HG03064 (cell line): ENCODE data around the gene DNASE1L2.
"Not testable (repeated sequence)": the region's sequence is repeated elsewhere in the genome, so short reads cannot be mapped to it uniquely, and the experiment has no call there.

ENCODE experiments used
- ATAC-seq: cut with Tn5 transposase; IDR thresholded peaks from one replicate; pipeline ENCODE4 v1.9.1; 2021; ENCODE audit warnings: low read depth; ENCODE audit not compliant: unreplicated experiment

Gene DNASE1L2

GRCh38 chr16:2203119-2203688, 33.0 kb upstream of the DNASE1L2 start:
- ATAC-seq: not testable (repeated sequence)

- no peak for ATAC-seq
Observed at GRCh38 chr16:2204416-2205103, 31.7 kb upstream of the DNASE1L2 start.

GRCh38 chr16:2205104-2205966, 30.9 kb upstream of the DNASE1L2 start, which contains the start of gene MLST8:
Gene MLST8, plus strand, starts transcription at chr16:2205454. Its CDS starts 632 bp downstream, at chr16:2206086.
- ATAC-seq: no peak

- no peak for ATAC-seq
Observed at GRCh38 chr16:2205967-2206313, 30.3 kb upstream of the DNASE1L2 start.

- ATAC-seq: no peak
Observed at GRCh38 chr16:2206420-2206779, 29.8 kb upstream of the DNASE1L2 start.

GRCh38 chr16:2206780-2207433, 29.3 kb upstream of the DNASE1L2 start:
- ATAC-seq: no peak

GRCh38 chr16:2207872-2208271, 28.4 kb upstream of the DNASE1L2 start:
- no peak for ATAC-seq

DNA sequence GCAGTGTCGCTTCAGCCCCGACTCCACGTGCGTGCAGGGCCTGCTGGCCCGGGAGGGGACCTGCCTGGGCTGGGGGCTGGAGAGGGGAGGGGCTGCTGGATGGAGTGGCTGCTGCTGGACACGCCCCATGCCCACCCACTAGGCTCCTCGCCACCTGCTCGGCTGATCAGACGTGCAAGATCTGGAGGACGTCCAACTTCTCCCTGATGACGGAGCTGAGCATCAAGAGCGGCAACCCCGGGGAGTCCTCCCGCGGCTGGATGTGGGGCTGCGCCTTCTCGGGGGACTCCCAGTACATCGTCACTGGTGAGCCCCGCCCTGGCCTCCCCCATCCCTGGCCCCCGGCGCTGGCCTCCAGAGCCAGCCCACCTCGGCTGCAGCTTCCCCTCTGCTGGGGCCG, 27.9 kb upstream of the DNASE1L2 start:
- no peak for ATAC-seq

GRCh38 chr16:2208772-2209171, 27.5 kb upstream of the DNASE1L2 start:
- no peak for ATAC-seq

DNA sequence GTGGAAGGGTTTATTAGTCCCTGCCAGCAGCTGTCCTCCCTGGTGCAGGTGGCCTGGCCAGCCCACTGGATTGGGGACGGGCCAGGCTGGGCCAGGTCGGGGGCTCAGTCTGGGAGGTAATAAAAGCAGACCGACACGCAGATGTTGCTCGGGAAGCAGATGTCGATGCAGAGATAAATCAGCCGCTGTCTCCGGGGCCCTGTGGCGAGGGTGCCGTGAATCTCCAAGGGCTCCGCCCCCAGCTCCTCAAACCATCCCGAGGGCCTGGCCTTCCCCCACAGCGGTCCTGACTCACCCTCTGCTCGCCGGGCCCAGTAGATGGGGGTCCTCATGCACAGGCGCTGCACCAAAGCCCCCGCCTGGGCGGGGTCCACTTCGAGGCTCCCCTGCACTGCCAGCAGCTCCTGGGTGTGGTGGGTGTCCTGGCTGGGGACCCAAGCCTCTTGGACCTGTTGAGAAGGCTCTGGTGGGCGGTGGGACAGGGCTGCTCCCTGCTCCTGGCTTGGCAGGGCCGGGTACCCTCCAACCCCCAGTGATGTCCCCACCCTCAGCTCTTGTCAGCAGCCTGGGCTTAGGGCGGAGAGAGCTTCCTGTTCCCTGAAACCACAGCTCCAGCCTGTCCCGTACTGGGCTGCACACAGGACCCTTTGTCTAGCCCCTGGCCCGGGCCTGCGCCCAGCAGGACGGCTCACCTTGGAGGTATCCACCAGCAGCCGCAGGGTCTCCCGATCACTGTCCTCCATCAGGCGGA, 26.8 kb upstream of the DNASE1L2 start:
- no peak for ATAC-seq

GRCh38 chr16:2210009-2210332, 26.3 kb upstream of the DNASE1L2 start:
- no peak for ATAC-seq

DNA sequence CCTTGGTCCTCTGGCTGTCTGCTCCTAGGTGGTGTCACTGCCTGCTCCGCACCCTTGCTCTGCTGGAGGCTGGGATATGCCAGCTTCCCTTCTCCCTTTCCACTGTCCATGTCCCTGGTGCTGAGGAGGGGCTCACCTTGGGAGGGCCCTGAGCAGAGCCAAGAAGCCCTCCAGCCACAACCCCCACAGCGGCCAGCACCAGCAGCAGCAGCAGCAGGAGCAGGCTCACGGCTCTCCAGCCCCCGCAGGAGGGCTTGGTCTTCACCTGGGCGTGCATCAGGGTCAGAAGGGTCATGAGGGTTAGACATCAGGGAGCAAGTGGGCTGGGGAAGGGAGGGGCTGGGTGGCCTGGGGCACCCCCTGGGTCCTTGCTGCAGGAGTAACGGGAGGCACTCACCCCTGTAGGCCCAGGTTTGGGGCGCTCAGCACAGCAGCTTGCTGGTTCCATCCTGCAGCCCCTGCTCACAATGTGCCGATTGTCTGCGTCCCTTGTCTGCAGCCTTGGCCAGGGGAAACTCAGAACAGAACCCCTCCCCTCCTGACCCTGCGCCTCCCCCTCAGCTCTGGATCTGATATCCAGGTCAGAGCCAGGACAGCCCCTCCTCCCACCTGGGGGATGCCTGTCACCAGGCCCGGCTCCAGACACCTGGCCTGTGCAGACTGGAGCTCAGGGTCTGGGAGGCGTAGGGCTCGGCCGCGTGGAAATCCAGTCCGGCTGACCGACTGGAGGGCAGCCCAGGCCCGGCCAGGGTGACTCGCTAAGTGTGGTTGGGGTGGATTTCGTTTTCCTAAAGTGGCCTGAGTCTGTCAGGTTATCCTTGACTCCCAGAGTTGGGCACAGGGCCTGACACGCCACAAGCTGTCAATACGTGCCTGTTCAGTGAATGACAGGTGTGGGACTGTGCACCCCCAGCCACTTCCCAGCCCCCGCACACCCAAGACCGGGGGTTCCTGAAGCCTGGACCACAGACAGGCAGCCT, 25.6 kb upstream of the DNASE1L2 start, which contains the start of gene BRICD5:
Gene BRICD5 (minus strand): TSS at position 478 of the 980 bp plus-strand sequence. CDS start 30 bp downstream, at position 448.
- ATAC-seq: no peak

GRCh38 chr16:2211923-2212347, 24.3 kb upstream of the DNASE1L2 start:
- no peak for ATAC-seq

- no peak for ATAC-seq
Observed at GRCh38 chr16:2212362-2213324, 23.6 kb upstream of the DNASE1L2 start.

- peak; percentile 5 for ATAC-seq
Observed at GRCh38 chr16:2213817-2214718, 22.2 kb upstream of the DNASE1L2 start.

- peak; percentile 54 for ATAC-seq
Observed at GRCh38 chr16:2214719-2214968, 21.6 kb upstream of the DNASE1L2 start, which contains the start of gene PGP. Gene PGP, minus strand, starts transcription at chr16:2214840. Its CDS starts 63 bp downstream, at chr16:2214777.

DNA sequence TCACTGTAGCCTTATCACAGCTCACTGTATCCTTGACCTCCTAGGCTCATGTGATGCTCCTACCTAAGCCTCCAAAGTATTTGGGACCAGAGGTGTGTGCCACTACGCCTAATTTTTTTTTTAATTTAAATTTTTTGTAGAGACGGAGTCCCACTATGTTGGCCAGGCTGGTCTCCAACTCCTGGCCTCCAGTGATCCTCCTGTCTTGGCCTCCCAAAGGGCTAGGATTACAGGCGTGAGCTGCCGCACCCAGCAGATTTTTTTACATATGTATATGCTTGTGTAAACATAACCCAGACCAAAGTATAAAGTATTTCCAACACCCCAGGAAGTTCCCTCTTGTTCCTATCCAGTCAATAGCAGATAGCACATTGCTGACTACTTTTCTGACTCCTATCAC, 19.9 kb upstream of the DNASE1L2 start:
- no peak for ATAC-seq
